ENCODE measurements around the gene CCBE1.

- TF ChIP-seq EZH2 (IDR thresholded peaks at IDR 0.05) (no peak), CTCF (IDR thresholded peaks at IDR 0.05) (no peak), EZH2phosphoT487 (IDR thresholded peaks at IDR 0.05) (no peak)
Measured at GRCh38 chr18:59577386-59577655, 119.9 kb downstream of the CCBE1 start.

All from neural progenitor cell (in vitro differentiated cells).